Epithelial cell of proximal tubule (primary cell): ENCODE measurements around the gene STAT6. TPM values are rescaled to one million over a fixed set of nuclear protein-coding genes. Genes with fewer than 3 reads are reported as not detected.
"Not testable (repeated sequence)": the region's sequence is repeated elsewhere in the genome, so short reads cannot be mapped to it uniquely, and the experiment has no call there.

Experiments
- DNase-seq: peaks from one replicate; pipeline ENCODE4 v3.0.0-alpha.2; 2011; ENCODE audit warnings: low read depth
- H3K4me3 ChIP-seq: 2 replicates; pipeline ENCODE4 v1.5.1; 2011; ENCODE audit warnings: low read depth, mild to moderate bottlenecking, low read length
- total RNA-seq: library from RNA; depleted of rRNA; stranded (reverse); fragments of >200 nt; gene quantifications from 2 replicates; pipeline ENCODE4 v1.2.3, GENCODE V29; 2015
- TF ChIP-seq, protein P1 (sequence below): conservative IDR thresholded peaks from 2 replicates; pipeline ENCODE4 v1.5.1; 2012; ENCODE audit warnings: low read depth, mild to moderate bottlenecking, low read length

Gene STAT6
- total RNA-seq, 1 donor from 2014 or later, result 71.4 TPM

GRCh38 chr12:57085999-57086492 is 25.1 kb downstream of the STAT6 start:
- DNase-seq, result no peak
- TF ChIP-seq, protein P1, sequence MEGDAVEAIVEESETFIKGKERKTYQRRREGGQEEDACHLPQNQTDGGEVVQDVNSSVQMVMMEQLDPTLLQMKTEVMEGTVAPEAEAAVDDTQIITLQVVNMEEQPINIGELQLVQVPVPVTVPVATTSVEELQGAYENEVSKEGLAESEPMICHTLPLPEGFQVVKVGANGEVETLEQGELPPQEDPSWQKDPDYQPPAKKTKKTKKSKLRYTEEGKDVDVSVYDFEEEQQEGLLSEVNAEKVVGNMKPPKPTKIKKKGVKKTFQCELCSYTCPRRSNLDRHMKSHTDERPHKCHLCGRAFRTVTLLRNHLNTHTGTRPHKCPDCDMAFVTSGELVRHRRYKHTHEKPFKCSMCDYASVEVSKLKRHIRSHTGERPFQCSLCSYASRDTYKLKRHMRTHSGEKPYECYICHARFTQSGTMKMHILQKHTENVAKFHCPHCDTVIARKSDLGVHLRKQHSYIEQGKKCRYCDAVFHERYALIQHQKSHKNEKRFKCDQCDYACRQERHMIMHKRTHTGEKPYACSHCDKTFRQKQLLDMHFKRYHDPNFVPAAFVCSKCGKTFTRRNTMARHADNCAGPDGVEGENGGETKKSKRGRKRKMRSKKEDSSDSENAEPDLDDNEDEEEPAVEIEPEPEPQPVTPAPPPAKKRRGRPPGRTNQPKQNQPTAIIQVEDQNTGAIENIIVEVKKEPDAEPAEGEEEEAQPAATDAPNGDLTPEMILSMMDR, result no peak
- H3K4me3 ChIP-seq, result peak overlapping the region; percentile 93

DNA sequence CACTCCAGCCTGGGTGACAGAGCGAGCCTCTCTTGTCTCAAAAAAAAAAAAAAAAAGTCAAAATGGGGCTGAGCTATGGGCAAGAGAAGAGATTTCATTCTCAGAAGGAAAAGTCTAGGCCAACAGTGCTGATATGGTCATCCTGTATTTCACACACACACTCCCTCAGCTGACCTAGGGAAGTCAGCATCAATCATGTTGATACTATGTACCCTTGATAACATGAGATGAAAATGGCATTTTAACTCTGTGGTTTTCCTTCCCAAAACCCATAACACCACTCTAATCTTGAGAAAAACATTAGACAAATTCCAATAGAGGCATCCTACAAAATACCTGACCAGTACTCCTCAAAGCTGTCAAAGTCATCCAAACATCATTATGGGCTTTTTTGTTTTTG is 30.3 kb downstream of the STAT6 start:
- H3K4me3 ChIP-seq, result no peak overlapping the region
- TF ChIP-seq, protein P1, result no peak
- DNase-seq, result no peak

DNA sequence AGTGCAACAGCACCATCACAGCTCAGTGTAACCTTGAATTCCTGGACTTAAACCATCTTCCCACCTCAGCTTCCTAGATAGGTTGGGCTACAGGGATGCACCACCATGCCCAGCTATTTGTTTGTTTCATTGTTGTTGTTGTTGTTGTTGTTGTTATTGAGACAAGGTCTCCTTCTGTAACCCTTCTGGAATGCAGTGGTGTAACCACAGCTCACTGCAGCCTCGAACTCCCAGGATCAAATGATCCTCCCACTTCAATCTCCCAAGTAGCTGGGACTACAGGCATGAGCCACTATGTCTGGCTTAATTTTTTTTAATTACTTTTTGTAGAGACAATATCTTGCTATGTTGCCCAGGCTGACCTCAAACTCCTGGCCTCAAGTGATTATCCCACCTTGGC is 31.3 kb downstream of the STAT6 start:
- no peak for DNase-seq
- no peak overlapping the region for H3K4me3 ChIP-seq
- TF ChIP-seq, protein P1, result no peak

- DNase-seq, result peak; percentile 100
- TF ChIP-seq, protein P1, result no peak
- H3K4me3 ChIP-seq, result peak within 1 kb of the TSS; percentile 92
These were observed 32.4 kb downstream of the STAT6 start, which contains the start of gene NEMP1 for GRCh38 chr12:57078519-57079404. TSS of gene NEMP1 (minus strand) at chr12:57078791. CDS start at chr12:57078745, 46 bp downstream.

- DNase-seq, H3K4me3 ChIP-seq: not testable (repeated sequence)
These were observed 37.4 kb downstream of the STAT6 start for GRCh38 chr12:57073566-57074450.

- TF ChIP-seq, protein P1, result no peak
- DNase-seq, result no peak
- H3K4me3 ChIP-seq, result no peak overlapping the region
These were observed 38.5 kb downstream of the STAT6 start for GRCh38 chr12:57072661-57073060.

DNA sequence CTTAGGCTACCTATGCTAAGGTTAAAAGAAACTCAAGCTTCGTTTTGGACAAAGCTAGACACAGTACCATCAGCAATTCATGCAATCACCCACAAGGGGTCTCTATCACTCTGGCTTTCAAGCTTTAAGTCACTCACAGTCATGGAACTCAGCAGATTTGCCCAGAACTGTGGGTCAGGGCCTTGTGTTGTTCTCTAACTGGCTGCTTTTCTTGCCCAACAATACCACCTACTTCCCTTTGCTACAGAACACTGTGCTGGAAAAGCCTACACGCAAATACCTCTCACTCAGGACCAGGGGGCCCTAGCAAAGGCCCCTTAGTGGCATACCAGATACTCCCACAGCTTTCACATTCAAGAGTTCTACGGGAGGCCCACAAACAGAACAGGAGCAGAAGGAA is 41.6 kb downstream of the STAT6 start:
- H3K4me3 ChIP-seq, result no peak overlapping the region
- TF ChIP-seq, protein P1, result peak; percentile 97
- DNase-seq, result peak; percentile 52
